Pulmonary artery endothelial cell (primary cell): ENCODE data around the gene NR1H3. TPM values are rescaled to one million over a fixed set of nuclear protein-coding genes. Genes with fewer than 3 reads are reported as not detected.

ENCODE experiments used
- DNase-seq: peaks from one replicate; pipeline ENCODE4 v3.0.0-alpha.2; 2011; ENCODE audit warnings: low read depth, low spot score
- total RNA-seq: library from RNA; depleted of rRNA; stranded (reverse); fragments of >200 nt; gene quantifications from 2 replicates; pipeline ENCODE4 v1.2.3, GENCODE V29; 2014

NR1H3 gene
- total RNA-seq, 1 donor from 2014 or later, result 5.5 TPM

DNA sequence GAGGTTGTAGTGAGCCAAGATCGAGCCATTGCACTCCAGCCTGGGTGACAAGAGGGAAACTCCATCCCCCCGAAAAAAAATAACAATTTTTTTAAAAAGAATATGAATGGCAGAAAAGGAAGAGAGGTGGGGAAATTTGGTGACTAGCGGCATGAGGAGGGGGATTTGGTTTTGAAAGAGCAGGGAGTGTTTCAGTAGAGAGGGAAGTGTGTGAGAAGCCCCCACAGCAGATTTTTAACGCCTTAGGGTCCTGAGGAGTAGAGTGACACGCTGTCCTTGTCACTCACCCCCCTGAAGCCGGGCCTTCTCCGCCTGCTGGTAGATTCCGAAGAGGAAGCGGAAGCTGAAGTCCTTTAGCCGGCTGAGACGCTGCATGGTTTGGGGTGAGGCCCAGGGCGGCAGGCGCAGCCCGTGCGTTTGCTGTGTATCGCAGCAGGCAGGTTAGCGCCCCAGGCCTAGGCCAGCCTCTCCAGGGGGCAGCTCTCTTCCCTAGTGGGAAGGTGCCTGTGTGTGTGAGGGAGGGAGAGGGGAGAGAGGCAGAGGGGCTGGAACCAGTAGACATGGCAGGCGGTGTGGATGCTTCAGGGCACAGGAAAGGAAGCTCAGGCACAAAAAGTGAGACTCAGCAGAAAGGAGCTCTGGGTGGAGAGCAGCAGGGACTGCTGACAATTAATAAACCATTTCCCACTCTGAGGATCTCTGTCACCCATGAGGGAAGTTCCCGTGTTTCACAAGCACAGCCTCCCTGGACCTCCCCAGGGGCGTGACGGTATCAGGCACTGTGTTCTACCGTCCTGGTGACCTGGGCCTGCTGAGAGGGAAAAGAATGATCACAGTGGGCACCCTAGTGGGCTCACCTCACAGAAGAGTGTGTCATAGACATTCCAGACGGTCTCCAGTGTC, 13.1 kb upstream of the NR1H3 start:
- DNase-seq, result no peak

- DNase-seq, result no peak
Observed at GRCh38 chr11:47245611-47246357, 12.0 kb upstream of the NR1H3 start.

DNA sequence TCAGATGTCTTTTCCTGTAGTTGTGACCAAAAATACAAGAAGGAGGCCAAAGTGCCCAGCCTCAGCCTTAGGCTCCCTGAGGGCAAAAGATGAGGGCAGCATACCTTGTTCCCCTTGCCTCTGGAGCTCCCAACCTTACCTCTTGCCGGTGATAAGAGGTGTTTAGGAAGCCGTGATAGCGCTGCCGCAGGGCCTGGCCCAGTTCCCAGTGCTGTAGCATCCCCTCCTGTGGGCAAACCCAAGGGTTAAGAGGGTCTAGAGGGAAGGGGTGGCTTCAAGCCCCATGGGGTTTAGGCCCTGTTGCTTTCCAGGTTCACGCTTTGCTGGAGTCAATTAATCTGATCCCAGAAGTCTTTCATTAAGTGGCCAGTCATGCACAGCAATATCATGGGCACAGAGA, 10.3 kb upstream of the NR1H3 start:
- DNase-seq, result no peak

DNA sequence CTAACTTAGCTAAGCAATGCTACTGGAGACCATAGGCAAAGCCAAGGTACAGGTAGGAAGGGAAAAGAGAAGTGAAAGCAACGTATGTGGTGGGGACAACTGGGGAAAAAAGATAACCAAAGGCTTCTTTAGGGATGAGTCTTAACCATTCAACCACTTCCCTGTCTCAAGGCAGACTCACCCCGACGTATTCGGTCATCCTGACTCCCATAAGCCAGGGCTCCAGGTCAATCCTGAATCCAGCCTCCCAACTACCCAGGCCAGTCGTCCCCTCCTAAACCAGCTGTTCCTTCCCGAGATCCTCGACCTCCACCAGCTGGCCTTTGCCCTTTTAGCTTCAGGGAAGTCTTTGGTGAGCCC, 9.5 kb upstream of the NR1H3 start:
- no peak for DNase-seq

DNA sequence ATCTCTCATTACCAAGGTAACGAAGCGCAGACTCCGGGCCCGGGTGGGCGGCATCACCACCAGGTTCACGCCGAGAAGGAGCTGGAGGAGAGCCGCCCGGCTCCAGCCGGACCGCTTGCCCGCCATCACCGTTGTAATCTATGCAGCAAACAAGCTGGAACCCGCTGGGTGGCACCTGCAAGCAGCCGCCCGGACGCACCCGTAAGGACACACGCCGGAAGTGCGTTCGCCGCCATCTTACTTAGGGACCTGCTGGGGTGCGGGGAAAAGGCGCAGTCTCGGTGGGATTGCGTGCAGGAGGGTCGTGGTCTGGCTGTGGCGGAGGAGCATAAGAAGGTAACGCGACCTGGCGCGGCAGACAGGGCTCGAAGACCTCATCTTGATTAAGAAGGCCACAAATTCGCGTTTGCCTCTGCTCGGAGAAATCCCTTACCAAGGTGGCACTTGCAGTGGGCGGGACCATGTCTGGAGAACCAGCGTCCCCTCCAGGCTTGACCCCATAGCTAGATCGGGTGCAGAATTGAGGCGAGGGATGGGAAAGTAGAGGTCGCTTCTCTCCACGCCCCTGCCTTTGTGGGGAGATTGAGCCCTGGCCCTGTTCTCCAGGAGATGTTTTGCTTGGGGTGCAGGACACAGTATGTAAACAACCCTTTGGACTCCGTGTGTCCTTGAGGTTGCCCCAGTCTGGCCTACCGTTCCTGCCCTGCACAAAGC, 9.0 kb upstream of the NR1H3 start, which contains the start of gene ACP2:
TSS of gene ACP2 (minus strand) at position 151 of the 714 bp plus-strand sequence. CDS start at position 126, 25 bp downstream.
- DNase-seq, result no peak

- no peak for DNase-seq
Observed at GRCh38 chr11:47249378-47249715, 8.4 kb upstream of the NR1H3 start.

- DNase-seq, result no peak
Observed at GRCh38 chr11:47251751-47252150, 6.0 kb upstream of the NR1H3 start.

DNA sequence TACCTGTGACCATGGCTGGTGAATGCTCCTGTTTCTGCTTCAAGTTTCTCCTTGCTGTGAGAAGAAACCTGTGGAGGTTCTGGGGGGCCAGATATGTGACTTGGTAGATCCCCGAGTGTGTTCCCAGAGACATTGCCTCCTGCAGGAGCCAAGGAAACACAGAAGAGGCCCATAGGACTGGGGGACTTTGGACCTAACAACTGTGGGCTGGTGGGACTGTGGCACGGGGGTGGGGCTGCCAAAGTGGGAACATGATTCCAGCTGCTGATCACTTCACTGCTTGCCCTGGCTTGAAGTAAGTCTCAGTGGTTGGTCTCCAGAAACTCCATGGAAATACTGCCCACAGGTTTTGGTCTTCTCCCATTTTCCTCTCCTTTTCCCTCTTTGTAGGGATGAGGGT, 4.1 kb upstream of the NR1H3 start:
- no peak for DNase-seq

DNA sequence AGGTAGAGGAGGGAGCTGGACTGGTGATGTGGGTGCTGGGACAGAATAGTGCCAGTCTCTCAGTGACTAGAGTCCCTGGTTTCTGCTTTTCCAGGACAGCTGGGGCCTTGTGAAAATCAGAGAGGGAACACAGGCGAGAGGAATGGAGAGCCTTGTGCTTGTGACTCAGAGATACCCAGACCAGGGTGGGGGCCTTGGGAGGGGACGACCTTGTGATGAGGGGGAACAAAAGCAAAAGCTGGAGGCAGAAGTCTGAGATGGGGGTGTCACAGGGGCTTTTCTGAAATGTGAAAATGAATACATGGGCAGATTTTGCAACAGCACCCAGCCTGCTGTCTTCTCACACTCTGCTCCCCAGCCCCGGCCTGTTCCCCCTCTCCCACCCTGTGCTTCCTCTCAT, 3.4 kb upstream of the NR1H3 start:
- no peak for DNase-seq

GRCh38 chr11:47256374-47256773, 1.4 kb upstream of the NR1H3 start:
- DNase-seq, result no peak

GRCh38 chr11:47257177-47257516, 649 bp upstream of the NR1H3 start:
- no peak for DNase-seq

GRCh38 chr11:47258317-47258902, 614 bp downstream of the NR1H3 start:
- no peak for DNase-seq

GRCh38 chr11:47259232-47259977, 1.6 kb downstream of the NR1H3 start:
- no peak for DNase-seq

- no peak for DNase-seq
Observed at GRCh38 chr11:47260366-47260765, 2.6 kb downstream of the NR1H3 start.

DNA sequence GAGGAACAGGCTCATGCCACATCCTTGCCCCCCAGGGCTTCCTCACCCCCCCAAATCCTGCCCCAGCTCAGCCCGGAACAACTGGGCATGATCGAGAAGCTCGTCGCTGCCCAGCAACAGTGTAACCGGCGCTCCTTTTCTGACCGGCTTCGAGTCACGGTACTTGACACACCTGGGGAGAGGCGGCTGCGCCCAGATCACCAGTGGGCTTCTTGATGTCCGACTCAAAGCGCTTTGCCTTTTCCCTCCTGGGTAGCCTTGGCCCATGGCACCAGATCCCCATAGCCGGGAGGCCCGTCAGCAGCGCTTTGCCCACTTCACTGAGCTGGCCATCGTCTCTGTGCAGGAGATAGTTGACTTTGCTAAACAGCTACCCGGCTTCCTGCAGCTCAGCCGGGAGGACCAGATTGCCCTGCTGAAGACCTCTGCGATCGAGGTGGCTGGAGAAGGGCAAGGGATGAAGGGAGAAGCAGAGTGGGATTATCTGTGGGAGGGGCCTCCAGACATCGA, 3.5 kb downstream of the NR1H3 start:
- no peak for DNase-seq

DNA sequence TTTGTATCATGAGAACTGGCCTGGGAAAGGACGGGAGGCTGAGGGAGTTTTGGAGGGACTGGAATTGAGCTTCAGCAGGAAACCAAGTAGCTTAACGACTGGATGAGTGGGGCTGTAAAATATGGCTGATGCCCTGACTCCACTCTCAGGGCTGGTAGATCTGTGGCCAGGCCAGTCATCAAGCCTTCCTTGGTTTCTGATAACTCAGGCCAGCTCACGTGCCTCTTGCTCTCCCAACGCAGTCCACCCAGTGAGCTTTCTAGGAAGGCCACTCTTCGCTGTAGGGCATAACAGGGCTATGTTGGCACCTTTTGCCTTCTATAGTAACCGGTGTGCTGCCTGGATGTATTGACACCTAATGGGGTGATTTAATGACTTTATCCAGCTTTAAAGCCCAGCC, 6.3 kb downstream of the NR1H3 start:
- DNase-seq, result no peak

GRCh38 chr11:47264521-47264920, 6.7 kb downstream of the NR1H3 start:
- no peak for DNase-seq

DNA sequence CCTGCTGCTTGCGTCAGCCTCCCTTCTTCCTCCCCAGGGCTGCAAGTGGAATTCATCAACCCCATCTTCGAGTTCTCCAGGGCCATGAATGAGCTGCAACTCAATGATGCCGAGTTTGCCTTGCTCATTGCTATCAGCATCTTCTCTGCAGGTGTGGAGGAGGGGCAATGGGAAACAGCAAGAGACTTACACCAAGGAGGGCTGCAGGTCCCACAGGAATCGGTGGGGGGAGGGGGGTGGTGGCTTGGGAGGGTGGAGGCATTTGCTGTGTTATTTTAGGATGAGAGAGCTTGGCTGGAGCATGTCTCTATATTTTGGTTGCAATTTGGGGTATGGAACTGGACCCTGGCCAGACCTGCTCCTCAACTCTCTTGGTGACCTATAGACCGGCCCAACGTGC, 10.1 kb downstream of the NR1H3 start:
- DNase-seq, result no peak

GRCh38 chr11:47268448-47269001, 10.7 kb downstream of the NR1H3 start:
- DNase-seq, result no peak

GRCh38 chr11:47269002-47269828, 11.4 kb downstream of the NR1H3 start:
- no peak for DNase-seq
